HG03095 (cell line): Measurements from ENCODE around the gene SALL4.
"Not testable (repeated sequence)": the region's sequence is repeated elsewhere in the genome, so short reads cannot be mapped to it uniquely, and the experiment has no call there.

Experiments
- ATAC-seq: cut with Tn5 transposase; IDR thresholded peaks from one replicate; pipeline ENCODE4 v1.9.1; 2021; ENCODE audit warnings: moderate library complexity; ENCODE audit not compliant: unreplicated experiment

Gene SALL4

GRCh38 chr20:51803148-51803854 is 980 bp upstream of the SALL4 start:
- ATAC-seq: no peak

DNA sequence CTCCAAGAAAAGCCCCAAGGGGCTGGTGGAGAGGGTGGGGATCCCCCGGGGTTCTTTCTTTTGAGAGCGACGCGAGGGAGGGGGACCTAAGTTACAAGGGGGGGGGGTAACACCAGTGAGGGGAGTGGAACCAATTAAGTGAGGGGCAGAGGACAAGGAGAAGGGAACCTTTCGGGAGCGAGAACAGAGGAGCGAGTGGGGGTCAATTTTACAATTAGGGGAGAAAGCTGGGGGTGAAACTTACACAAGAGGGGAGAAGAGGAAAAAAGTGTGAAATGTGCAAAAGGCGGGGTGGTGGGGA is 548 bp downstream of the SALL4 start:
- no peak for ATAC-seq

- no peak for ATAC-seq
Measured at GRCh38 chr20:51801122-51801822, 1.0 kb downstream of the SALL4 start.

DNA sequence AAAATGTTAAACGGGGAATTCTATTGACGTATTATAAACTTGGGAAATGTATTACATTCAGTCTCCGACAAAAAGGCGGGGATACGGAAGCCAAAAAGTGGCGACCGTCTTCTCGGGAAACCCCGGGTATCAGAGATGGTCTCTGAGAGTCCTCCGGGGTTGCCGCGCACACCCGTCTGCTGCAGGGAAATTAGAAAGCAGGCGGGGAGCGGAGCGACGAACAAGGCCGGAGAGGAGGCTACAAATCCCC is 1.5 kb downstream of the SALL4 start:
- ATAC-seq: no peak

- no peak for ATAC-seq
Measured at GRCh38 chr20:51800060-51800871, 2.1 kb downstream of the SALL4 start.

GRCh38 chr20:51799401-51799860 is 2.9 kb downstream of the SALL4 start:
- ATAC-seq: no peak

GRCh38 chr20:51797357-51798025 is 4.8 kb downstream of the SALL4 start:
- no peak for ATAC-seq

DNA sequence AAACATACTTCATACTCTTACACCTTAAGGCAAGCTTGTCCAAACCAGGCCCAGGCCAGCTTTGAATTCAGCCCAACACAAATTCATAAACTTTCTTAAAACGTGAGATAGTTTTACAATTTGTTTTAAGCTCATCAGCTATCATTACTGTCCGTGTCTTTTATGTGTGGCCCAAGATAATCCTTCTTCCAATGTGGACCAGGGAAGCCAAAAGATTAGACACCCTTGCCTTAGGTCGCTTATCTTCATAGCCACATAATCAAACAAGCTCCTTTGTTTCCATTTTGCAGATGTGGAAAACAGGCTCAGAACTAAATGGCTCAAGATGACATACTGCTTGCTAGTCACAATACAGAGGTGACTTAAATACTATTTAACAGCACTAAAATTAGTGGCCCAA is 6.0 kb downstream of the SALL4 start:
- ATAC-seq: no peak

GRCh38 chr20:51792960-51793359 is 9.4 kb downstream of the SALL4 start:
- no peak for ATAC-seq

GRCh38 chr20:51791626-51792025 is 10.7 kb downstream of the SALL4 start:
- ATAC-seq: no peak

- ATAC-seq: no peak
Measured at GRCh38 chr20:51790256-51790655, 12.1 kb downstream of the SALL4 start.

DNA sequence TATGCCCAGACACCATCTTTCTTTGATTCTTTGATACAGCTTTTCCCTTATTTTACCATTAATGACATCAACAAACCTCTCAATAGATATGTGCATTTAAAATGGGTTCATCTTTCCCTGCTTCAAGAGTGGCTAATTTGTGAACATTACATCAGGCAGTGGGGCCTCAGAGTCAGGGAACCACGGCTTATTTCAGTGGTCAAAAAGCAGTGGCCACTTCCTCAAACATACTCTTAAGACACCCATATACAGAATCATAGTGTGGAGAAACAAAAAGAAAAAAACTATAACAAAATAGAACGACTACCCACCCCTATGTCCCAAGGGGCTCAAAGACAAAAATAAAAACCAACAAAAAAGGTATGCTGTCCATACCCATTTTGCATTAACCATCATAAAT is 12.9 kb downstream of the SALL4 start:
- ATAC-seq: no peak

DNA sequence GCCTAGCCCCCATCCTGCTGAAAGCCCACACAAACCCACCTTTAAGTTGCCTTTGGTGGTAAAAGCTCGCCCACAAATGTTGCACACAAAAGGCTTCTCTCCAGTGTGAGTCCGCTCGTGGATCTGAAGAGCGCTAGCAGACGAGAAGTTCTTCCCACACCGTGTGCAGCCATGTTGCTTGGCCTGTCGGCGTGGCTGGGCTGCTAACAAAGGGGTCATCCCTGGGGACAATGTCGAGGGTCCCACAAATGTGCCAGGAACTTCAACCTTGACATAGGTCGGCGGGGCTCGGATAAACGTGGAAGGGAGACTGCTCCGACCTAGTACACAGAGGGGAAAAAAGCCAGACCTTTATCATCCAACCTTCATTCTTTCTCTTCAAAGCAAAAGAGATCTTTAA is 13.5 kb downstream of the SALL4 start:
- no peak for ATAC-seq

DNA sequence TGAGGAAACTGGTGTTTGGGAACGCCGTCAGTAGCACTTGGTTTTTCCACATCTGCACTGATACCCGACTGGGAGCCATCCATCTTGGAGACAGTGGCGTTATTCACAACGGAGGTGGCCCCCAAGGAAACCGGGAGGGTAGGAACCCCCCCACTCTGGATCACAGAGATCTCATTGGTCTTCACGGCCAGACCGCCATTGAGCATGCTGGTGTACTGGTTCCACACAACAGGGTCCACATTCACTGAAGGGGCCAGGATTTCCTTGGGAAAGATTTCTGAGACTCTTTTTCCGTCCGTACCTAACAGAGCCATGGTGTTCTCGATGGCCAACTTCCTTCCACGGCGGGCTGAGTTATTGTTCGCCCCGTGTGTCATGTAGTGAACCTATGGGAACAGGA is 18.0 kb downstream of the SALL4 start:
- ATAC-seq: no peak

- not testable (repeated sequence) for ATAC-seq
Measured at GRCh38 chr20:51778229-51778759, 24.0 kb downstream of the SALL4 start.

DNA sequence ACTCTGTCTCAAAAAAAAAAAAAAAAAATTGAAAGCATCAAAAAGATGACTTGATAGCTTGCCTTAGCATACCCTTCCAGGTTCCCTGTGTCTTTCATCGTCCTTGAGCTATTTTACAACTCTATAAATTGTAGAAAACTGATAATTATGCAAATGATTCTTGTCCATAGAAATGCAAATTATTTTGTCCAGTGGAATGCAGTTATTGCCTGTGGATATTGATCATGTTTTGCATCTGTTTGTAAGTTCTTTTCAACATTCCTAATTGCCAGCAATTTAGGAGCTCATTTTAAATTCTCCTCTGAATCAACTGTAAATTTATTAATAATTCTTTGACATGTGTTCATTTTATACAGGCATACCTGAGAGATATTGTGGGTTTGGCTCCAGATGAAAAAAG is 27.1 kb downstream of the SALL4 start:
- no peak for ATAC-seq

DNA sequence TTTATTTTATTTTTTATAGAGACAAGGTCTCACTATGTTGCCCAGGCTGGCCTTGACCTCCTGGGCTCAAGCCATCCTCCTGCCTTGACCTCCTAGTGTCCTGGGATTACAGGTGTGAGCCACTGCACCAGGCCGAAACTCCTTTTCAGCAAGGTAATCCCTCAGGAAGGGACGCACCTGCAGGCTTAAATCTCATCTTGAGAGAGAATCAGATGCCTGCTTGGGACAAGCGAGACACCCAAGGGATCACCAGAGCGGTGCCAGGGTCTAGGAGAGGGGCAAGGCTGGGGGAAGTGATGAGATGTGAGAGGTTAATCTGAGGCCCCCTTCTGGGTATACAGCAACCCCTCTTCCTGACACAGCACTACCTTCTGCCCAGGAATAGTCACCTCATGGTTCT is 30.1 kb downstream of the SALL4 start:
- ATAC-seq: no peak

DNA sequence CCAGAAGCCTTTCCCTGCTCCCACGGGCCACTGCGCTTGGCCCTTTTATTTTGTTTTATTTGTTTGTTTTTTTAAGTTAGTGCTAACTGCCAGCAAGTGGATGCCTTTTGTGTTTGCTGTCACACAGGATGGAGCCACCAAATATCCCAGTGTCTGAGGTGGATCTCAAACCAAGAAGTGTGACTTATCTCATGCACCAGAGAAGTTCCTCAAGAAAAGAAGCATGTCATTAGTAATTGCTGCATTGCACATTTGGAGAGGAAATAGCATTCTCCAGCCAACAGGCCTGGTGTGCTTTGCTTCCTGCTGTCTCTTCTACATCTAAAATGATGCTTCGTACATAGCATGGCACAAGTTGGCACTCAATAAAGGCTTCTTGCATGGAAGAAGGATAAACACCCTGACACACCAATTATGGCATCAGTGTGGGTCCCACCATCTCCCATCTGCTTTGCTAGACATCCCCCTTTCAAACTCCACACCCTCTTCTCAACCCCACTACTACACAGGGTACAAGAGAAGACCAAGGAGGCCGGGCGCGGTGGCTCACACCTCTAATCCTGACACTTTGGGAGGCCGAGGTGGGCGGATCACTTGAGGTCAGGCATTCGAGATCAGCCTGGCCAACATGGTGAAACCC is 32.2 kb downstream of the SALL4 start:
- ATAC-seq: no peak

- ATAC-seq: no peak
Measured at GRCh38 chr20:51768759-51769517, 33.4 kb downstream of the SALL4 start.
